HCT116 (cell line): Measurements from ENCODE around the gene NT5C2. TPM values are rescaled to one million over a fixed set of nuclear protein-coding genes. Genes with fewer than 3 reads are reported as not detected.

Experiments used
- ATAC-seq: fragments of 200-7000 bp; cut with Tn5 transposase; 2 replicates; pipeline ENCODE4 v1.9.1; 2020; ENCODE audit warnings: mild to moderate bottlenecking, moderate library complexity
- BruUV-seq: library from RNA; stranded (reverse); fragments of 400-500 nt; replicated peaks from 2 replicates; lab custom pipeline; 2021; lab: Mats Ljungman, UMichigan
- CTCF ChIA-PET: fragments of 300-600 bp; sonication (Branson Sonifier 250); formaldehyde crosslinking; loops from one replicate; lab custom pipeline; 2021; ENCODE audit warnings: antibody characterized with exemption; lab: Charles Lee
- POLR2A ChIA-PET: fragments of 300-600, 350-600 bp; sonication (Branson Sonifier 250); formaldehyde crosslinking; loops from one replicate; lab custom pipeline; 2021; ENCODE audit warnings: antibody characterized with exemption; lab: Charles Lee
- RAD21 ChIA-PET, 2 experiments: fragments of 300-600 bp; sonication (Branson Sonifier 250); formaldehyde crosslinking; loops; one replicate each; lab custom pipeline; 2023; ENCODE audit warnings: low total read pairs in 2 of 2; ENCODE audit not compliant: uncharacterized antibody in 2 of 2, unreplicated experiment in 2 of 2, low non-redundant PET in 1 of 2; lab: Charles Lee
- DNase-seq: peaks from one replicate; pipeline ENCODE4 v3.0.0-alpha.2; 2010; ENCODE audit warnings: low read depth, low spot score
- H2AFZ ChIP-seq: fragments of 200-600 bp; shearing (Covaris generic), sonication (generic); 2 replicates; pipeline ENCODE4 v1.6.1; 2017; ENCODE audit warnings: low read depth, mixed run types, mixed read lengths, antibody characterized with exemption, low read length; ENCODE audit not compliant: poor library complexity, severe bottlenecking
- H3K27ac ChIP-seq: 2 replicates; pipeline ENCODE4 v1.5.1; 2012; ENCODE audit warnings: low read depth, low read length
- H3K27me3 ChIP-seq: fragments of 200-600 bp; sonication (generic); 2 replicates; pipeline ENCODE4 v1.6.1; 2016; ENCODE audit warnings: mixed run types, low read length, mixed read lengths; ENCODE audit not compliant: insufficient read depth
- H3K36me3 ChIP-seq, 2 experiments: fragments of 200-500 bp in 1 of 2; fragments of 200-600 bp in 1 of 2; sonication (Bioruptor generic) in 1 of 2; sonication (generic) in 1 of 2; 2 replicates each; pipeline versions ENCODE4 v1.5.1 to v1.6.1; 2014 to 2016; ENCODE audit warnings: low read length in 2 of 2, inconsistent platforms in 1 of 2, mixed read lengths in 1 of 2, mixed run types in 1 of 2; ENCODE audit not compliant: insufficient read depth in 2 of 2, control insufficient read depth in 1 of 2
- H3K4me1 ChIP-seq, 2 experiments: fragments of 200-600 bp in 1 of 2; sonication (generic) in 1 of 2; 2 replicates each; pipeline versions ENCODE4 v1.5.1 to v1.6.1; 2012 to 2017; ENCODE audit warnings: low read length in 2 of 2, inconsistent platforms in 1 of 2, mild to moderate bottlenecking in 1 of 2, mixed read lengths in 1 of 2, mixed run types in 1 of 2, moderate library complexity in 1 of 2; ENCODE audit not compliant: insufficient read depth in 2 of 2, control insufficient read depth in 1 of 2
- H3K4me2 ChIP-seq: fragments of 200-600 bp; sonication (generic); 2 replicates; pipeline ENCODE4 v1.6.1; 2017; ENCODE audit warnings: mixed run types, low read length, mixed read lengths
- H3K4me3 ChIP-seq, 2 experiments: fragments of 200-600 bp in 1 of 2; sonication (generic) in 1 of 2; replicated peaks in 1 of 2; 2 replicates each; pipeline ENCODE4 v1.5.1; 2011 to 2016; ENCODE audit warnings: low read length in 2 of 2, control low read depth in 1 of 2, low read depth in 1 of 2, mild to moderate bottlenecking in 1 of 2, mixed read lengths in 1 of 2, mixed run types in 1 of 2
- H3K79me2 ChIP-seq: fragments of 200-600 bp; sonication (generic); 2 replicates; pipeline ENCODE4 v1.6.1; 2017; ENCODE audit warnings: mild to moderate bottlenecking, mixed run types, low read length, moderate library complexity, mixed read lengths; ENCODE audit not compliant: insufficient read depth
- H3K9ac ChIP-seq: fragments of 200-600 bp; sonication (generic); 2 replicates; pipeline ENCODE4 v1.6.1; 2016; ENCODE audit warnings: low read length, mixed read lengths
- H3K9me2 ChIP-seq: fragments of 200-600 bp; sonication (generic), shearing (Covaris generic); 2 replicates; pipeline ENCODE4 v1.6.1; 2017; ENCODE audit warnings: mixed run types, mild to moderate bottlenecking, moderate library complexity; ENCODE audit not compliant: insufficient read depth
- H3K9me3 ChIP-seq, 2 experiments: fragments of 200-500 bp in 1 of 2; fragments of 200-600 bp in 1 of 2; sonication (Bioruptor generic) in 1 of 2; sonication (generic) in 1 of 2; 2 replicates each; pipeline ENCODE4 v1.6.1; 2014 to 2017; ENCODE audit warnings: low read length in 2 of 2, mixed read lengths in 2 of 2, inconsistent platforms in 1 of 2, low read depth in 1 of 2, mild to moderate bottlenecking in 1 of 2, mixed run types in 1 of 2, moderate library complexity in 1 of 2; ENCODE audit not compliant: control insufficient read depth in 1 of 2, insufficient read depth in 1 of 2
- H4K20me1 ChIP-seq: fragments of 200-600 bp; sonication (generic), shearing (Covaris generic); 2 replicates; pipeline ENCODE4 v1.6.1; 2017; ENCODE audit warnings: mixed run types, mild to moderate bottlenecking, moderate library complexity; ENCODE audit not compliant: insufficient read depth
- CEBPB ChIP-seq: IDR thresholded peaks from 2 replicates; pipeline ENCODE4 v1.6.1; 2012; ENCODE audit warnings: low read depth
- CTCF ChIP-seq, 3 experiments: fragments of 200-600 bp in 1 of 3; sonication (generic) in 1 of 3; IDR thresholded peaks in 2 of 3; conservative IDR thresholded peaks in 1 of 3; 2 replicates each; pipeline ENCODE4 v1.5.1; 2012 to 2017; ENCODE audit warnings: low read depth in 2 of 3, low read length in 2 of 3, antibody characterized with exemption in 1 of 3, borderline replicate concordance in 1 of 3, control low read depth in 1 of 3, mild to moderate bottlenecking in 1 of 3, mixed read lengths in 1 of 3, mixed run types in 1 of 3, moderate library complexity in 1 of 3; ENCODE audit not compliant: insufficient read depth in 1 of 3
- EZH2 ChIP-seq: fragments of 200-600 bp; sonication (generic); IDR thresholded peaks from 2 replicates; pipeline ENCODE4 v1.6.1; 2017; ENCODE audit warnings: antibody characterized with exemption, mixed run types
- FOSL1 ChIP-seq: IDR thresholded peaks from 2 replicates; pipeline ENCODE4 v1.6.1; 2012; ENCODE audit warnings: low read depth
- JUND ChIP-seq: IDR thresholded peaks from 2 replicates; pipeline ENCODE4 v1.6.1; 2012
- MAX ChIP-seq: IDR thresholded peaks from 2 replicates; pipeline ENCODE4 v1.6.1; 2012
- POLR2AphosphoS5 ChIP-seq: IDR thresholded peaks from 2 replicates; pipeline ENCODE4 v1.6.1; 2011; ENCODE audit warnings: mild to moderate bottlenecking, low read depth, low read length, moderate library complexity
- RAD21 ChIP-seq: IDR thresholded peaks from 2 replicates; pipeline ENCODE4 v1.6.1; 2012; ENCODE audit warnings: low read depth, mild to moderate bottlenecking
- REST ChIP-seq: IDR thresholded peaks from 2 replicates; pipeline ENCODE4 v1.6.1; 2012; ENCODE audit warnings: low read depth
- SP1 ChIP-seq: IDR thresholded peaks from 2 replicates; pipeline ENCODE4 v1.6.1; 2012; ENCODE audit warnings: low read depth
- YY1 ChIP-seq: IDR thresholded peaks from 2 replicates; pipeline ENCODE4 v1.6.1; 2011; ENCODE audit warnings: low read length, low read depth, moderate library complexity, mild to moderate bottlenecking; ENCODE audit not compliant: insufficient replicate concordance; ENCODE audit errors: extremely low read depth
- intact Hi-C: fragments of 100-400 bp; cut with micrococcal nuclease; formaldehyde crosslinking; loops from 2 replicates; pipeline ENCODE4 v1.10.0; 2022
- total RNA-seq: library from RNA; stranded (reverse); gene quantifications from one replicate; pipeline ENCODE4 v1.2.1, GENCODE V29; 2021; ENCODE audit not compliant: unreplicated experiment

NT5C2 gene
- total RNA-seq, 1 experiment from 2014 or later = 63.0 TPM

- Histone ChIP-seq H3K4me1 (no peaks in the 10 kb centered on the region), H3K4me3 (no peak overlapping the region), H3K9ac (no peak overlapping the region)
- ATAC-seq (no peak), DNase-seq (no peak)
- POLR2A ChIA-PET = no interaction called here
- TF ChIP-seq FOSL1 (no peak), MAX (no peak), SP1 (no peak), YY1 (no peak), CEBPB (no peak), REST (no peak), CTCF (IDR thresholded peaks at IDR 0.05 in 2 of 3, conservative IDR thresholded peaks at IDR 0.05 in 1 of 3; ENCODE audit: borderline replicate concordance in 1 of 3, insufficient read depth in 1 of 3, low read depth in 2 of 3, low read length in 2 of 3) (no peak), JUND (no peak), RAD21 (no peak), EZH2 (no peak), POLR2AphosphoS5 (no peak)
- TF ChIP-seq, all 23 proteins: peak for 0
- RAD21 ChIA-PET = no interaction called here
- Histone ChIP-seq H3K27ac (no peak overlapping the region), H3K27me3 (no peaks in the 10 kb centered on the region), H3K36me3 (peaks cover 44 to 58% of the 10 kb centered on the region in 2 experiments; a peak in 3 of 4 replicates), H3K79me2 (no peaks in the 10 kb centered on the region), H3K9me2 (no peaks in the 10 kb centered on the region), H2AFZ (no peak overlapping the region), H3K9me3 (no peaks in the 10 kb centered on the region), H4K20me1 (no peaks in the 10 kb centered on the region), H3K4me2 (no peak overlapping the region)
- BruUV-seq = no TSS peak
- CTCF ChIA-PET = no interaction called here
- intact Hi-C loops = loop anchor here (5.0 kb wide), 1 partner anchor 386 kb away; the partner anchor contains the start of gene CALHM3
Observed at GRCh38 chr10:103090911-103091310, 102.2 kb downstream of the NT5C2 start.
